HepG2 (cell line): ENCODE data around the gene PLIN3. TPM values are rescaled to one million over a fixed set of nuclear protein-coding genes. Genes with fewer than 3 reads are reported as not detected.

ENCODE experiments used
- ATAD3A ChIP-seq: sonication (generic); formaldehyde crosslinking; IDR thresholded peaks from 2 replicates; pipeline ENCODE4 v1.4.0; 2020; ENCODE audit warnings: missing genetic modification reagents
- ETV5 ChIP-seq: IDR thresholded peaks from 2 replicates; pipeline ENCODE4 v1.6.1; 2018; ENCODE audit warnings: missing biosample characterization, missing genetic modification reagents, inconsistent platforms, borderline replicate concordance
- FOXA1 ChIP-seq, 2 experiments: fragments of 450-650 bp in 1 of 2; sonication (generic) in 1 of 2; formaldehyde crosslinking in 1 of 2; IDR thresholded peaks; 2 replicates each; pipeline versions ENCODE4 v1.4.0 to v1.6.1; 2016 to 2020; ENCODE audit warnings: missing genetic modification reagents in 1 of 2
- GATAD2A ChIP-seq: IDR thresholded peaks from 2 replicates; pipeline ENCODE4 v1.6.1; 2016
- HINFP ChIP-seq: sonication (generic); formaldehyde crosslinking; IDR thresholded peaks from 2 replicates; pipeline ENCODE4 v1.4.0; 2020; ENCODE audit warnings: low read depth, mild to moderate bottlenecking, missing genetic modification reagents
- HOXA5 ChIP-seq: sonication (generic); formaldehyde crosslinking; IDR thresholded peaks from 2 replicates; pipeline ENCODE4 v1.4.0; 2020; ENCODE audit warnings: missing genetic modification reagents
- KDM3A ChIP-seq: IDR thresholded peaks from 2 replicates; pipeline ENCODE4 v1.6.1; 2018; ENCODE audit warnings: low read depth, missing compliant biosample characterization
- PAF1 ChIP-seq: IDR thresholded peaks from 2 replicates; pipeline ENCODE4 v1.6.1; 2016; ENCODE audit warnings: missing genetic modification reagents, missing compliant biosample characterization
- PBX2 ChIP-seq: IDR thresholded peaks from 2 replicates; pipeline ENCODE4 v1.6.1; 2016; ENCODE audit warnings: control low read depth
- SALL2 ChIP-seq: sonication (generic); formaldehyde crosslinking; IDR thresholded peaks from 2 replicates; pipeline ENCODE4 v1.8.1; 2023; ENCODE audit warnings: mild to moderate bottlenecking, missing genetic modification reagents, inconsistent platforms
- STAT5B ChIP-seq: sonication (generic); formaldehyde crosslinking; IDR thresholded peaks from 2 replicates; pipeline ENCODE4 v1.4.0; 2020; ENCODE audit warnings: missing genetic modification reagents
- TBP ChIP-seq: sonication (generic); formaldehyde crosslinking; IDR thresholded peaks from 2 replicates; pipeline ENCODE4 v1.5.0; 2020; ENCODE audit warnings: missing genetic modification reagents
- ZBTB3 ChIP-seq: sonication (generic); formaldehyde crosslinking; IDR thresholded peaks from 2 replicates; pipeline ENCODE4 v1.4.0; 2020; ENCODE audit warnings: low read depth, mild to moderate bottlenecking, moderate library complexity, missing genetic modification reagents, borderline replicate concordance
- ZBTB38 ChIP-seq: sonication (generic); formaldehyde crosslinking; IDR thresholded peaks from 2 replicates; pipeline ENCODE4 v1.5.1; 2020; ENCODE audit warnings: mild to moderate bottlenecking, missing genetic modification reagents
- ZNF136 ChIP-seq: sonication (generic); formaldehyde crosslinking; IDR thresholded peaks from 2 replicates; pipeline ENCODE4 v1.8.1; 2022; ENCODE audit warnings: low read depth, mild to moderate bottlenecking, moderate library complexity, missing genetic modification reagents
- ZNF160 ChIP-seq: sonication (generic); formaldehyde crosslinking; IDR thresholded peaks from 2 replicates; pipeline ENCODE4 v1.8.0; 2022; ENCODE audit warnings: mild to moderate bottlenecking, inconsistent platforms, missing genetic modification reagents
- ZNF276 ChIP-seq: sonication (generic); formaldehyde crosslinking; IDR thresholded peaks from 2 replicates; pipeline ENCODE4 v1.4.0; 2020; ENCODE audit warnings: mild to moderate bottlenecking, low read depth, missing genetic modification reagents
- ZNF460 ChIP-seq: sonication (generic); formaldehyde crosslinking; IDR thresholded peaks from 2 replicates; pipeline ENCODE4 v1.5.1; 2020; ENCODE audit warnings: missing genetic modification reagents, mild to moderate bottlenecking, borderline replicate concordance
- ZNF687 ChIP-seq: sonication (generic); formaldehyde crosslinking; IDR thresholded peaks from 2 replicates; pipeline ENCODE4 v1.5.1; 2020; ENCODE audit warnings: mild to moderate bottlenecking, missing genetic modification reagents, moderate library complexity
- ZNF773 ChIP-seq: sonication (generic); formaldehyde crosslinking; IDR thresholded peaks from 2 replicates; pipeline ENCODE4 v1.4.0; 2020; ENCODE audit warnings: missing genetic modification reagents, borderline replicate concordance
- ZNF776 ChIP-seq: sonication (generic); formaldehyde crosslinking; IDR thresholded peaks from 2 replicates; pipeline ENCODE4 v1.4.0; 2020; ENCODE audit warnings: mild to moderate bottlenecking, missing genetic modification reagents
- polyA plus RNA-seq, 8 experiments: library from polyadenylated mRNA; depleted of rRNA in 3 of 8; stranded (reverse) in 7 of 8; unstranded in 1 of 8; fragments of >200 nt; fragmentation: Illumina TruSeq in 4 of 8; extraction: Trizol in 4 of 8; gene quantifications; 2 replicates each; pipeline versions ENCODE4 v1.2.1 to v1.2.3, GENCODE V29; 2011 to 2016; ENCODE audit warnings: low read depth in 4 of 8, missing spikeins in 1 of 8, mixed read lengths in 1 of 8; ENCODE audit not compliant: insufficient read depth in 1 of 8
- total RNA-seq, 5 experiments: library from RNA; depleted of rRNA; stranded (reverse); fragments of >200 nt; fragmentation: Illumina TruSeq; extraction: Trizol; gene quantifications; 2 replicates each; pipeline ENCODE4 v1.2.3, GENCODE V29; 2016; ENCODE audit warnings: low read depth in 1 of 5

The PLIN3 gene
- total and polyA plus RNA-seq, 2 of the 13 experiments (the other 11 are each of a cell fraction or from before 2014, with no cell fraction given) = 49.3 to 57.9 TPM

GRCh38 chr19:4911786-4912672 lies 44.6 kb upstream of the PLIN3 start (continued):
- TF ChIP-seq HINFP (CRISPR knock-in tag) = 0 out of 2 replicates have a peak, but pooled peaks have one; percentile 25
- peak; percentile 57; the same call in 1 of the 2 replicates for TF ChIP-seq KDM3A (CRISPR knock-in tag)
- peak; percentile 42; the same call in 1 of the 2 replicates for TF ChIP-seq ZNF687 (CRISPR knock-in tag)
- no peak for TF ChIP-seq TBP (CRISPR knock-in tag)
- TF ChIP-seq ZNF776 (CRISPR knock-in tag) = no peak
- TF ChIP-seq HOXA5 = peak; percentile 34; the same call in 1 of the 2 replicates
- 0 out of 2 replicates have a peak, but pooled peaks have one; percentile 26 for TF ChIP-seq SALL2
- TF ChIP-seq ZNF460 (CRISPR knock-in tag) = no peak
- TF ChIP-seq FOXA1 (IDR thresholded peaks at IDR 0.05) = no peak
- TF ChIP-seq FOXA1 (CRISPR knock-in tag; IDR thresholded peaks at IDR 0.05) = peak; percentile 54
- no peak for TF ChIP-seq ZBTB3
- no peak for TF ChIP-seq PAF1 (CRISPR knock-in tag)
- TF ChIP-seq ATAD3A (CRISPR knock-in tag) = no peak
- TF ChIP-seq ZNF773 = no peak
- no peak for TF ChIP-seq ETV5 (CRISPR knock-in tag)
- TF ChIP-seq ZNF276 = no peak
- peak; percentile 23; the same call in 1 of the 2 replicates for TF ChIP-seq GATAD2A (CRISPR knock-in tag)
- TF ChIP-seq ZNF160 (CRISPR knock-in tag) = no peak
- TF ChIP-seq PBX2 (CRISPR knock-in tag) = no peak
- no peak for TF ChIP-seq STAT5B
- TF ChIP-seq ZBTB38 (CRISPR knock-in tag) = peak; percentile 71
- TF ChIP-seq ZNF136 (CRISPR knock-in tag) = no peak
